NT2/D1 (cell line): ENCODE results near the gene B3GNT4.
"Not testable (repeated sequence)": the region's sequence is repeated elsewhere in the genome, so short reads cannot be mapped to it uniquely, and the experiment has no call there.

Experiments
- SUZ12 ChIP-seq: IDR thresholded peaks from 2 replicates; pipeline ENCODE4 v1.6.1; 2011; ENCODE audit not compliant: insufficient read length, insufficient read depth; ENCODE audit errors: extremely low read depth
- YY1 ChIP-seq: IDR thresholded peaks from 2 replicates; pipeline ENCODE4 v1.6.1; 2011; ENCODE audit not compliant: insufficient read length, insufficient read depth

GRCh38 chr12:122176473-122176872 is 27.0 kb upstream of the B3GNT4 start:
- TF ChIP-seq SUZ12, YY1: not testable (repeated sequence)
